Activated naive CD4-positive, alpha-beta T cell treated with anti-CD3 and anti-CD28 coated beads for 36 hours (primary cell): ENCODE measurements around the gene BOK. TPM values are rescaled to one million over a fixed set of nuclear protein-coding genes. Genes with fewer than 3 reads are reported as not detected.
"Not testable (repeated sequence)": the region's sequence is repeated elsewhere in the genome, so short reads cannot be mapped to it uniquely, and the experiment has no call there.

Source experiments
- CTCF ChIA-PET: fragments of 350-600 bp; sonication (Branson Sonifier 250); formaldehyde crosslinking; loops from one replicate; lab custom pipeline; 2021; ENCODE audit warnings: antibody characterized with exemption; lab: Charles Lee
- DNase-seq: peaks from one replicate; pipeline ENCODE4 v3.0.0-alpha.2; 2020
- H3K27ac Mint-ChIP-seq: one replicate; pipeline ENCODE4 v1.8.0; 2021; ENCODE audit warnings: mild to moderate bottlenecking, mixed read lengths
- H3K27me3 Mint-ChIP-seq: one replicate; pipeline ENCODE4 v1.8.0; 2021; ENCODE audit warnings: low read depth, mixed read lengths
- H3K36me3 Mint-ChIP-seq: one replicate; pipeline ENCODE4 v1.8.0; 2021; ENCODE audit warnings: low read depth, mixed read lengths
- H3K4me1 Mint-ChIP-seq: one replicate; pipeline ENCODE4 v1.8.0; 2021; ENCODE audit warnings: low read depth, mixed read lengths
- H3K4me3 Mint-ChIP-seq: one replicate; pipeline ENCODE4 v1.8.0; 2021; ENCODE audit warnings: mild to moderate bottlenecking, moderate library complexity, mixed read lengths
- H3K9me3 Mint-ChIP-seq: one replicate; pipeline ENCODE4 v1.8.0; 2021; ENCODE audit warnings: mixed read lengths
- intact Hi-C: fragments of 100-400 bp; cut with micrococcal nuclease; formaldehyde crosslinking; loops from one replicate; pipeline ENCODE4 v1.15.1; 2023
- total RNA-seq, 2 experiments: library from RNA; stranded (reverse); gene quantifications; one replicate each; pipeline ENCODE4 v1.2.3, GENCODE V29; 2021

Gene BOK
- total RNA-seq, result not detected

DNA sequence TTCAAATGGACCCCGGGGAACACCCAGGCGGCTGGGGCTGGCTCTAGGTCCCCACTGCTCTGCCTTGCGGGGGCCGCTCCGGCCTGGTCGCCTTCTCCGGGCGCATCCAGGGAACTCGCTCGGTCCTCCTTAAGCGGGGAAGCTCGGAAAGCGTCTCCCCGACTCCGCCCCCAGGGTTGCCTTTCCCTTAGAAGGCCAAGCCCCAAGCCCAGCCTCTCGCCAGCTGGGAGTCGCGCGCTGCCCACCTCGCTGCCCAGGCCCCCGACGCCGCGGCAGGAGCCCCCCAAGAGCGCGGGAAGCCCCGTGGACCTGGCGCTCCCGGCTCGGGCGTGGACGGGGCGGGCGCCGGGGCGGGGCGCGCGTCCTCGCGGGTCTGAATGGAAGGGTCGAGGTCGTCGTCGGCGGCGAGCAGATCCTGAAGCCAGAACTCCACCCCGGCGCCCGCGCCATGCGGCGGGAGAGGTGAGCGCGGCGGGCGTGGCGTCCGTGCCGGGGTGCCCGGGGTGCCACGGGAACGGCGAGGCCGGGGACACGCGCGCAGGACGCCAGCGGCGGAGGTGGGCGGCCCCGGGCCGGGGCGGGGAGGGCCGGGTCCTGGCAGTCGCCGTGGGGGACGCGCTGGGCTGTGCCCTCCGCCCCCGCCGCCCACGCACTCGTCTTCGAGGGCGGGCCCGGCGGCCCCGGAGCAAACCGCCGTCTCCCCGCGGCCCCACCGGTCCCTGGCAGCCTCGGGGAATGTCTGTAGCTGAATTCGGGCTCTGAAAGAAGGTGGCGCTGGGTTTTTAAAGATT, at the start of gene BOK:
Gene BOK (plus strand): TSS at position 214 of the 791 bp plus-strand sequence. CDS start 739 bp downstream, outside the sequence.
- H3K9me3 Mint-ChIP-seq, result peaks cover 4% of the 10 kb centered on the region
- CTCF ChIA-PET, result interaction anchor here (0.6 to 0.8 kb wide), 2 partner anchors 320 to 340 kb away, joined by 3 read pairs; no protein-coding TSS in a partner anchor
- H3K27me3 Mint-ChIP-seq, result peaks cover 33% of the 10 kb centered on the region
- H3K4me3 Mint-ChIP-seq, result peak within 1 kb of the TSS; percentile 60
- peaks cover 11% of the 10 kb centered on the region for H3K4me1 Mint-ChIP-seq
- H3K27ac Mint-ChIP-seq, result no peak within 1 kb of the TSS
- intact Hi-C loops, result no loop called here
- no peak for DNase-seq
- no peaks in the 10 kb centered on the region for H3K36me3 Mint-ChIP-seq

- intact Hi-C loops, result loop anchor here (2.0 to 5.0 kb wide), 3 partner anchors 64 to 223 kb away; partner anchors contain the start of genes ATG4B, D2HGDH and THAP4
- H3K9me3 Mint-ChIP-seq, result no peaks in the 10 kb centered on the region
- peak; percentile 19 for DNase-seq
- H3K27ac Mint-ChIP-seq, result no peak overlapping the region
- CTCF ChIA-PET, result no interaction called here
- H3K27me3 Mint-ChIP-seq, result no peaks in the 10 kb centered on the region
- no peaks in the 10 kb centered on the region for H3K36me3 Mint-ChIP-seq
- H3K4me1 Mint-ChIP-seq, result peaks cover 21% of the 10 kb centered on the region
- H3K4me3 Mint-ChIP-seq, result peak overlapping the region; percentile 76
These were observed 49.3 kb upstream of the BOK start for GRCh38 chr2:241509155-241509784.

DNA sequence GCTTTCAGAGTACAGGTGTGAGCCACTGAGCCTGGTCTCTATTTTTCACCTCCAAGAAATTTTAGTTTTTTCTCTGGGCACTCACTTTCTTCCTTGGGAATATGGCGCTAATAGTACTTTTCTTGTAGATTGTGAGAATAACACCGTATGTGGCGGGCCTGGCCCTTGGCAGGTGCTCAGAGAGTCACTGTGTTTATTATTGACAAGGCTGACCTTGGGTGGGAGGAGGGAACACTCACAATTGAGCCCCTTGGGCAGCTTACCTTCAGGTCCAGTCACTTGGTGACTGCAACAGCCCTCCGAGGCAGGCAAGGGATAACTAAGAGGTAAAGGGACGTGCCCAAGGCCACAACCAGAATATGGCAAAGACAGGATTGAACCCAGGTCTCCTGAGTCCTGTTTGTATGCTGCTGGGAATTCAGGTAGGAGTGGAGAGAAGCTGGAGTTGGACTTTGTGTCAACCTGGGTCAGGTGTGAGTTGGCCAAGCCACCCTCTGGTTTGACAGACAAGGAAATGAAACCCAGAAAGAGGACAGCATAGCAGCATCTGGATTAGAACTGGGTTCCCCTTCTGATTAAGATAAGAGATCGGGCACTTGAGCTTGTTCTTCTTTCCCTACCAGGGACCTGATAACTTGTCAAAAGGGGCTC, 47.3 kb upstream of the BOK start:
- Mint-ChIP-seq H3K9me3 (no peaks in the 10 kb centered on the region), H3K4me1 (peaks cover 25% of the 10 kb centered on the region), H3K27me3 (no peaks in the 10 kb centered on the region), H3K4me3 (no peak overlapping the region), H3K27ac (no peak overlapping the region), H3K36me3 (no peaks in the 10 kb centered on the region)
- CTCF ChIA-PET, result interaction anchor here (0.5 kb wide), 2 partner anchors 119 to 216 kb away, joined by 3 read pairs; no protein-coding TSS in a partner anchor
- intact Hi-C loops, result no loop called here
- DNase-seq, result no peak

DNA sequence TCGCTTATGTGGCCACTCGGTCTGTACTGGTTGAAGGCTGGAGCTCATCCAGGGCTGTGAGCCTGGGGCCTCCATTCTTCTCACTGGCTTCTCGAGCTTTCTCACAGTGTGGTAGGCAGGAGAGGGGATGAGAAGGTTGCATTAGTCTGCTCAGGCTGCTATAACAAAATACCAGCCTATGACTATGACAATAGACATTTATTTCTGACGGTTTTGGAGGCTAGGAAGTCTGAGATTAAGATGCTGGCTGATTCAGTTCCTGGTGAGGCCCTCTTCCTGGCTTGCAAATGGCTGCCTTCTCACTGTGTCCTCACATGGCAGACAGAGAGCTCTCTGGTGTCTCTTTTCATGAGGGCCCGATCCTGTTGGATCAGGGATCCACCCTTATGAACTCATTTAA, 44.0 kb upstream of the BOK start:
- Mint-ChIP-seq H3K9me3 (no peaks in the 10 kb centered on the region), H3K27me3 (no peaks in the 10 kb centered on the region), H3K36me3 (no peaks in the 10 kb centered on the region), H3K4me1 (peaks cover 13% of the 10 kb centered on the region), H3K4me3 (no peak overlapping the region), H3K27ac (no peak overlapping the region)
- CTCF ChIA-PET, result interaction anchor here (0.6 kb wide), 1 partner anchor 122 kb away, joined by 3 read pairs; no protein-coding TSS in a partner anchor
- DNase-seq, result no peak
- intact Hi-C loops, result no loop called here

DNA sequence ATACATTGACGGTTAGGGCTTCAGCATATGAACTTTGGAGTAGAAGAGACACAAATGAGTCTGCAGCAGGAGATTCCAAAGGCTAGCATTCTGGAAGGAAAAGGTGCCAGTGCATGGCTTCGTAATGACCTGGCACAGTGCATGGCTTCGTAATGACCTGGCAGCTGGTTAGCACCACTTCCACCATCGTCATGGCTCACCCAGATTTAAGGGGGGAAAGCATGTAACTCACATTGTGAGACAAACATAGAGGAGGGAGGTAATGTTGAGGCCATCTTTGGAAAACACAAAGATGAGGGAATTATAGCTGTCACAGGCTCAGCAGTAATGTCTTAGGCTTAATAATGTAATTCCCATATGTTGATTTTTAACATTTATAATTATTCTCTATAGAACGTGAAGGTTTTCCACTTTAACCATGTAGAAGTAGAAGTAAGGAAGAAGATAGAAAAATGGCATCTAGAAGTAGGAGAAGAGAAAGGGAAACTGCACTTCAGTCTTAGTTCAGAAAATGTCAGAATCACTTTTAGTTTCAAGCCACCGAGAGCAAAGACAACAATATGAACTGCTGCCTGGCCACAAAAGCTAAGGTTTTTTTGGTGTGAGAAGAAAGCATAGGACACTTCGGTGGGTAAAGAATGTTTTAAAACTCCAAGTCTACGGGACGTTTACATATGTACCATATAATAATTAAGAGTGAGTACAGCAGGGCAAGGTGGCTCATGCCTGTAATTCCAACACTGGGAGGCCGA, 43.4 kb upstream of the BOK start:
- peaks cover 12% of the 10 kb centered on the region for H3K4me1 Mint-ChIP-seq
- peak overlapping the region; percentile 37 for H3K4me3 Mint-ChIP-seq
- no peaks in the 10 kb centered on the region for H3K9me3 Mint-ChIP-seq
- peaks cover 1% of the 10 kb centered on the region for H3K27me3 Mint-ChIP-seq
- H3K27ac Mint-ChIP-seq, result peak overlapping the region; percentile 73
- intact Hi-C loops, result no loop called here
- H3K36me3 Mint-ChIP-seq, result no peaks in the 10 kb centered on the region
- DNase-seq, result no peak
- CTCF ChIA-PET, result interaction anchor here (0.6 kb wide), 1 partner anchor 108 kb away, joined by 3 read pairs; no protein-coding TSS in a partner anchor

- H3K36me3 Mint-ChIP-seq, result no peaks in the 10 kb centered on the region
- CTCF ChIA-PET, result no interaction called here
- H3K4me3 Mint-ChIP-seq, result no peak overlapping the region
- no peak overlapping the region for H3K27ac Mint-ChIP-seq
- peaks cover 12% of the 10 kb centered on the region for H3K4me1 Mint-ChIP-seq
- no peak for DNase-seq
- H3K9me3 Mint-ChIP-seq, result no peaks in the 10 kb centered on the region
- H3K27me3 Mint-ChIP-seq, result peaks cover 8% of the 10 kb centered on the region
- intact Hi-C loops, result no loop called here
These were observed 42.0 kb upstream of the BOK start for GRCh38 chr2:241516520-241516965.

DNA sequence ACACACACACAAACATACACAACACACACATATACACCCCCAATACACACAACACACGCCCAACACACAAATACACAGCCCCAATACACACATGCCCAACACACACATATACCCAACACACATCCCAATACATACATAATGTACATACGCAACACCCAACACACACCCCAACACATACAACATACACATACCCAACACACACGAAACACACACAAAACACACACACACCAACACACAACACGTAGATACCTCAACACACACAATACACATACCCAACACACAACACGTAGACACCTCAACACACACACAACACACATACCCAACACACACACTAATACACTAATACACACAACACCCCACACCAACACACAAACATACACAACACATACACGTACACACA, 41.2 kb upstream of the BOK start:
- no peak overlapping the region for H3K27ac Mint-ChIP-seq
- H3K4me3 Mint-ChIP-seq, result no peak overlapping the region
- peaks cover 8% of the 10 kb centered on the region for H3K27me3 Mint-ChIP-seq
- H3K4me1 Mint-ChIP-seq, result peaks cover 12% of the 10 kb centered on the region
- CTCF ChIA-PET, result no interaction called here
- H3K9me3 Mint-ChIP-seq, result no peaks in the 10 kb centered on the region
- DNase-seq, result no peak
- H3K36me3 Mint-ChIP-seq, result no peaks in the 10 kb centered on the region
- intact Hi-C loops, result no loop called here

DNA sequence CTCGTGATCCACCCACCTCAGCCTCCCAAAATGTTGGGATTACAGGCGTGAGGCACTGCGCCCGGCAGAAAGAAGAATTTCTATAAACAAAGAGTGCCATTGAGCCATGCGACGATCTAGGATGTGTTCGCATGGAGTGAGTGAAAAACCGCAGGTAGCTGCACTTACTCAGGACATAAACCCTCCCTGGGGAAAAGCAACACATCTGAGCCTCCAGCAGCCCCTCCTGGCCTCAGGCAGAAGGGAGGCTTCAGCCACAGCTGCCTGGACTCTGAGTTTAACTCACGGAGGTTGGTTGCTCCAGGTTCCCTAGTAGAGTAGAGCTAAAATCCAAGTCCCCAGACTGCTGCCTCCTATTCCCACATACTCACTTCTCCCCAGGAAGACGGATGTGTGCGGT, 38.9 kb upstream of the BOK start:
- Mint-ChIP-seq H3K4me3 (no peak overlapping the region), H3K36me3 (no peaks in the 10 kb centered on the region), H3K27ac (no peak overlapping the region), H3K9me3 (no peaks in the 10 kb centered on the region), H3K27me3 (peaks cover 8% of the 10 kb centered on the region), H3K4me1 (peaks cover 12% of the 10 kb centered on the region)
- intact Hi-C loops, result no loop called here
- CTCF ChIA-PET, result no interaction called here
- DNase-seq, result no peak

- DNase-seq, result no peak
- H3K27ac Mint-ChIP-seq, result no peak overlapping the region
- peaks cover 8% of the 10 kb centered on the region for H3K27me3 Mint-ChIP-seq
- H3K4me3 Mint-ChIP-seq, result no peak overlapping the region
- H3K9me3 Mint-ChIP-seq, result peaks cover 5% of the 10 kb centered on the region
- CTCF ChIA-PET, result no interaction called here
- no peaks in the 10 kb centered on the region for H3K4me1 Mint-ChIP-seq
- intact Hi-C loops, result no loop called here
- H3K36me3 Mint-ChIP-seq, result no peaks in the 10 kb centered on the region
These were observed 36.1 kb upstream of the BOK start for GRCh38 chr2:241522477-241522876.

- H3K4me1 Mint-ChIP-seq, CTCF ChIA-PET, H3K27me3 Mint-ChIP-seq, intact Hi-C loops, DNase-seq, H3K9me3 Mint-ChIP-seq, H3K4me3 Mint-ChIP-seq, H3K27ac Mint-ChIP-seq, H3K36me3 Mint-ChIP-seq: not testable (repeated sequence)
These were observed 32.4 kb upstream of the BOK start for GRCh38 chr2:241525818-241526780.

GRCh38 chr2:241530571-241530970, 28.0 kb upstream of the BOK start:
- DNase-seq, result no peak
- intact Hi-C loops, result no loop called here
- CTCF ChIA-PET, result no interaction called here
- Mint-ChIP-seq H3K4me3 (no peak overlapping the region), H3K36me3 (no peaks in the 10 kb centered on the region), H3K9me3 (peaks cover 5% of the 10 kb centered on the region), H3K27me3 (no peaks in the 10 kb centered on the region), H3K27ac (no peak overlapping the region), H3K4me1 (no peaks in the 10 kb centered on the region)
